Thyroid gland (tissue), 4 donors: Measurements from ENCODE around the gene SORCS2.

Experiments
- POLR2A ChIP-seq, 2 donors: fragments of 450-650 bp; IDR thresholded peaks; one replicate each; pipeline ENCODE4 v1.6.1; 2017; ENCODE audit warnings: antibody characterized with exemption in 2 of 2, mild to moderate bottlenecking in 2 of 2, moderate library complexity in 1 of 2
- TF ChIP-seq, protein P1 (sequence below), 6 experiments: fragments of 200-600 bp in 3 of 6; fragments of 450-650 bp in 3 of 6; sonication (generic) in 3 of 6; IDR thresholded peaks; one replicate each; pipeline ENCODE4 v1.5.1; 2016 to 2019; ENCODE audit warnings: antibody characterized with exemption in 6 of 6, mild to moderate bottlenecking in 2 of 6, inconsistent platforms in 1 of 6, moderate library complexity in 1 of 6

DNA sequence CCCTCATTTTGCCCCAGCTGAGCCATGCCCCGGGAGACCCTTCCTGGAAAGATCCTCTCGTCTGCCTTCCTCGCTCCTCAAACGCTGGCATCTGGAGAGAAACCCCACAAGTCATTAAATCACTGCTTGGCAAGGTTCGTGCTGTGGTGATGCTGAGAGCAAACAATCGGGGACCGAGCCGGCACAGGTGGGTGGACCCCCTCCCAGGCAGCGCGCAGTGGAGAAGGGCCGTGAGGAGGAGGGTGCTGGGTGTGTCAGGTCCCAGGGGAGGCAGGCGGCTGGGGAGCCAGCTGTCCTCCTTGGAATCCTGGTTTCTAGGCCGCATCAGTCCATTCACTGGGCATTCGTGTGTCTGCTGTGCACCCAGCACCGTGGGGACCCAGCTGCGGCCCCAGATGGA, 307.3 kb downstream of the SORCS2 start:
- TF ChIP-seq, protein P1, sequence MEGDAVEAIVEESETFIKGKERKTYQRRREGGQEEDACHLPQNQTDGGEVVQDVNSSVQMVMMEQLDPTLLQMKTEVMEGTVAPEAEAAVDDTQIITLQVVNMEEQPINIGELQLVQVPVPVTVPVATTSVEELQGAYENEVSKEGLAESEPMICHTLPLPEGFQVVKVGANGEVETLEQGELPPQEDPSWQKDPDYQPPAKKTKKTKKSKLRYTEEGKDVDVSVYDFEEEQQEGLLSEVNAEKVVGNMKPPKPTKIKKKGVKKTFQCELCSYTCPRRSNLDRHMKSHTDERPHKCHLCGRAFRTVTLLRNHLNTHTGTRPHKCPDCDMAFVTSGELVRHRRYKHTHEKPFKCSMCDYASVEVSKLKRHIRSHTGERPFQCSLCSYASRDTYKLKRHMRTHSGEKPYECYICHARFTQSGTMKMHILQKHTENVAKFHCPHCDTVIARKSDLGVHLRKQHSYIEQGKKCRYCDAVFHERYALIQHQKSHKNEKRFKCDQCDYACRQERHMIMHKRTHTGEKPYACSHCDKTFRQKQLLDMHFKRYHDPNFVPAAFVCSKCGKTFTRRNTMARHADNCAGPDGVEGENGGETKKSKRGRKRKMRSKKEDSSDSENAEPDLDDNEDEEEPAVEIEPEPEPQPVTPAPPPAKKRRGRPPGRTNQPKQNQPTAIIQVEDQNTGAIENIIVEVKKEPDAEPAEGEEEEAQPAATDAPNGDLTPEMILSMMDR (IDR thresholded peaks at IDR 0.05): no peak
- TF ChIP-seq POLR2A (IDR thresholded peaks at IDR 0.05): no peak
